ENCODE measurements around the gene ZGPAT. TPM values are rescaled to one million over a fixed set of nuclear protein-coding genes. Genes with fewer than 3 reads are reported as not detected.

Gene ZGPAT
- total RNA-seq, 4 donors from 2014 or later, result 13.4 to 20.8 (median 15.5) TPM

- no peaks in the 10 kb centered on the region for H3K27me3 ChIP-seq
- TF ChIP-seq POLR2A (IDR thresholded peaks at IDR 0.05), result no peak
- no peak for TF ChIP-seq CTCF (IDR thresholded peaks at IDR 0.05 in 4 of 5, conservative IDR thresholded peaks at IDR 0.05 in 1 of 5)
- no peak overlapping the region for H3K27ac ChIP-seq
- DNase-seq (no peak), ATAC-seq (no peak)
- intact Hi-C loops (cut with DNase I; ENCODE audit: low total_unique reads) (no loop called here), in situ Hi-C loops (cut with MboI; ENCODE audit: low sequenced_read_pairs in 4 of 4) (no loop called here)
- no peak overlapping the region for H3K4me3 ChIP-seq
- H3K36me3 ChIP-seq, result peaks cover 0 to 47% of the 10 kb centered on the region in 2 donors
- H3K9me3 ChIP-seq, result no peaks in the 10 kb centered on the region
- H3K4me1 ChIP-seq, result peaks cover 2 to 4% of the 10 kb centered on the region in 2 donors
Observed at GRCh38 chr20:63664143-63664851, 43.5 kb upstream of the ZGPAT start.

GRCh38 chr20:63664861-63665594 is 42.8 kb upstream of the ZGPAT start:
- TF ChIP-seq POLR2A (IDR thresholded peaks at IDR 0.05) (no peak), CTCF (IDR thresholded peaks at IDR 0.05 in 4 of 5, conservative IDR thresholded peaks at IDR 0.05 in 1 of 5) (no peak)
- H3K9me3 ChIP-seq, result no peaks in the 10 kb centered on the region
- no peaks in the 10 kb centered on the region for H3K27me3 ChIP-seq
- no peak for ATAC-seq
- in situ Hi-C loops (cut with MboI; ENCODE audit: low sequenced_read_pairs in 4 of 4) (no loop called here), intact Hi-C loops (cut with DNase I; ENCODE audit: low total_unique reads) (no loop called here)
- DNase-seq, result no peak
- peaks cover 0 to 46% of the 10 kb centered on the region in 2 donors for H3K36me3 ChIP-seq
- no peak overlapping the region for H3K4me3 ChIP-seq
- H3K27ac ChIP-seq, result no peak overlapping the region
- H3K4me1 ChIP-seq, result no peaks in the 10 kb centered on the region

DNA sequence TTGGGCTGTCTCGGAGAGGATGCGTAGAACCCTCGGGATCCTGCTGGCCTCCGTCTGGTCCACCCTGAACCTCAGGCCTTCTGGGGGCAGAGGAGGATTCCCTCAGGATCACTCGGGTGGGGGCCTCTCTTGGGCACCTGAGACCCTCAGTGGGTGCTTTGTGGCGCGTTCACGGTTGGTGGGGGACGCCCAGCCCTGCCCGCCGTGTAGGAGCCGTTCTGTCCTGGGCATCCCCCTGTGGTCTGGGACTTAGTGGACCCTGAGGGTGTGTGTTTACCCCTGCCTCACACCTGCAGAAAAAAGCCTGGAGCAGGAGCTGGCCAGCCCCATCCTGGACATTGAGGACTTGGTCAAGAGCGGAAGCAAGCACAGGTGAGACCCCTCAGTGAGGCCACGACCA is 42.1 kb upstream of the ZGPAT start:
- DNase-seq, result no peak
- Histone ChIP-seq H3K27ac (no peak overlapping the region), H3K9me3 (no peaks in the 10 kb centered on the region), H3K4me1 (no peaks in the 10 kb centered on the region), H3K36me3 (peaks cover 0 to 39% of the 10 kb centered on the region in 2 donors), H3K4me3 (no peak overlapping the region), H3K27me3 (no peaks in the 10 kb centered on the region)
- no peak for ATAC-seq
- in situ Hi-C loops (cut with MboI; ENCODE audit: low sequenced_read_pairs in 4 of 4), result no loop called here
- TF ChIP-seq CTCF (IDR thresholded peaks at IDR 0.05 in 4 of 5, conservative IDR thresholded peaks at IDR 0.05 in 1 of 5), result no peak
- TF ChIP-seq POLR2A (IDR thresholded peaks at IDR 0.05), result no peak
- intact Hi-C loops (cut with DNase I; ENCODE audit: low total_unique reads), result no loop called here

DNA sequence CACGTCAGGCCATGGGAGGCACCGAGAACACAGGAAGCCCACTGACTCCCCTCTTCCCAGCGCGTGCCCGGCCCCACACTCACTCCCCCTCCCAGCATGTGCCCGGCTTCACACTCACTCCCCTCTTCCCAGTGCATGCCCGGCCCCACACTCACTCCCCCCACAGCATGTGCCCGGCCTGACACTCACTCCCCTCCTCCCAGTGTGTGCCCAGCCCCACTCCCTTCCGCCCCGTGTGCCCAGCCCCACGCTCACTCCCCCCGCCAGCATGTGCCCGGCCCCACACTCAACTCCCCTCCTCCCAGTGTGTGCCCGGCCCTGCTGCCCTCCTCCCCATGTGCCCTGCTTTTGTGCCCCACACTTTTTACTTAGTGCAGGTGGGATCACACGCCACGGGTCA is 40.0 kb upstream of the ZGPAT start:
- H3K27me3 ChIP-seq, result no peaks in the 10 kb centered on the region
- intact Hi-C loops (cut with DNase I; ENCODE audit: low total_unique reads), result no loop called here
- peaks cover 0 to 34% of the 10 kb centered on the region in 2 donors for H3K36me3 ChIP-seq
- no peaks in the 10 kb centered on the region for H3K4me1 ChIP-seq
- H3K27ac ChIP-seq, result no peak overlapping the region
- in situ Hi-C loops (cut with MboI; ENCODE audit: low sequenced_read_pairs in 4 of 4), result no loop called here
- no peak overlapping the region for H3K4me3 ChIP-seq
- H3K9me3 ChIP-seq, result no peaks in the 10 kb centered on the region
- ATAC-seq (no peak), DNase-seq (no peak)
- TF ChIP-seq POLR2A (IDR thresholded peaks at IDR 0.05) (no peak), CTCF (IDR thresholded peaks at IDR 0.05 in 4 of 5, conservative IDR thresholded peaks at IDR 0.05 in 1 of 5) (no peak)
